Gastrocnemius medialis (tissue), 4 donors: Measurements from ENCODE around the gene ATP1B3. TPM values are rescaled to one million over a fixed set of nuclear protein-coding genes. Genes with fewer than 3 reads are reported as not detected.

Experiments used
- ATAC-seq, 2 donors: fragments of 150-250 bp; one replicate each; pipeline ENCODE4 v1.9.1; 2016
- DNase-seq, 2 donors: peaks; one replicate each; pipeline ENCODE4 v3.0.0-alpha.2; 2019
- H3K27ac ChIP-seq, 4 donors: fragments of 200-600 bp; sonication (generic); 1 replicate in 1 of 4; 2 replicates in 3 of 4; pipeline ENCODE4 v1.5.1; 2016 to 2018; ENCODE audit warnings: mild to moderate bottlenecking in 2 of 4, moderate library complexity in 1 of 4
- H3K27me3 ChIP-seq, 3 donors: fragments of 200-600 bp; sonication (generic) in 2 of 3; 1 replicate in 1 of 3; 2 replicates in 2 of 3; pipeline versions ENCODE4 v1.5.1 to v1.6.0; 2016 to 2019; ENCODE audit warnings: mild to moderate bottlenecking in 1 of 3, moderate library complexity in 1 of 3
- H3K36me3 ChIP-seq, 2 donors: fragments of 200-600 bp; sonication (generic) in 1 of 2; one replicate each; pipeline ENCODE4 v1.5.1; 2017 to 2018
- H3K4me1 ChIP-seq, 2 donors: fragments of 200-600 bp; sonication (generic) in 1 of 2; one replicate each; pipeline ENCODE4 v1.5.1; 2016 to 2017; ENCODE audit warnings: mild to moderate bottlenecking in 2 of 2
- H3K4me3 ChIP-seq, 4 donors: fragments of 200-600 bp; sonication (generic) in 3 of 4; 1 replicate in 1 of 4; 2 replicates in 3 of 4; pipeline ENCODE4 v1.5.1; 2016 to 2019; ENCODE audit warnings: mild to moderate bottlenecking in 2 of 4
- H3K9me3 ChIP-seq, 3 donors: fragments of 200-600 bp; sonication (generic) in 2 of 3; 1 replicate in 1 of 3; 2 replicates in 2 of 3; pipeline ENCODE4 v1.5.1; 2016 to 2019
- POLR2A ChIP-seq, 2 donors: fragments of 450-650 bp; IDR thresholded peaks; one replicate each; pipeline ENCODE4 v1.6.1; 2017; ENCODE audit warnings: antibody characterized with exemption in 2 of 2, mild to moderate bottlenecking in 2 of 2, moderate library complexity in 2 of 2
- in situ Hi-C, 4 donors: fragments of 200-750 bp; cut with MboI; loops; one replicate each; pipeline versions ENCODE4 v1.15.0 to v1.8.0; 2017; ENCODE audit warnings: low sequenced_read_pairs in 4 of 4
- intact Hi-C: fragments of 100-400 bp; cut with DNase I; formaldehyde crosslinking; loops from one replicate; pipeline ENCODE4 v1.15.1; 2023; ENCODE audit warnings: low total_unique reads
- total RNA-seq, 4 donors: library from RNA; depleted of rRNA; stranded (reverse); fragments of >200 nt; gene quantifications; one replicate each; pipeline versions ENCODE4 v1.1.0 to v1.2.3, GENCODE V29; 2016
- TF ChIP-seq, protein P1 (sequence below), 5 experiments: fragments of 450-650 bp in 3 of 5; fragments of 200-600 bp in 2 of 5; sonication (generic) in 2 of 5; IDR thresholded peaks in 4 of 5; conservative IDR thresholded peaks in 1 of 5; 1 replicate in 4 of 5; 2 replicates in 1 of 5; pipeline ENCODE4 v1.5.1; 2016 to 2019; ENCODE audit warnings: antibody characterized with exemption in 5 of 5, mild to moderate bottlenecking in 3 of 5, moderate library complexity in 3 of 5

The ATP1B3 gene
- total RNA-seq, 4 donors from 2014 or later = 16.2 to 35.9 (median 17.6) TPM

DNA sequence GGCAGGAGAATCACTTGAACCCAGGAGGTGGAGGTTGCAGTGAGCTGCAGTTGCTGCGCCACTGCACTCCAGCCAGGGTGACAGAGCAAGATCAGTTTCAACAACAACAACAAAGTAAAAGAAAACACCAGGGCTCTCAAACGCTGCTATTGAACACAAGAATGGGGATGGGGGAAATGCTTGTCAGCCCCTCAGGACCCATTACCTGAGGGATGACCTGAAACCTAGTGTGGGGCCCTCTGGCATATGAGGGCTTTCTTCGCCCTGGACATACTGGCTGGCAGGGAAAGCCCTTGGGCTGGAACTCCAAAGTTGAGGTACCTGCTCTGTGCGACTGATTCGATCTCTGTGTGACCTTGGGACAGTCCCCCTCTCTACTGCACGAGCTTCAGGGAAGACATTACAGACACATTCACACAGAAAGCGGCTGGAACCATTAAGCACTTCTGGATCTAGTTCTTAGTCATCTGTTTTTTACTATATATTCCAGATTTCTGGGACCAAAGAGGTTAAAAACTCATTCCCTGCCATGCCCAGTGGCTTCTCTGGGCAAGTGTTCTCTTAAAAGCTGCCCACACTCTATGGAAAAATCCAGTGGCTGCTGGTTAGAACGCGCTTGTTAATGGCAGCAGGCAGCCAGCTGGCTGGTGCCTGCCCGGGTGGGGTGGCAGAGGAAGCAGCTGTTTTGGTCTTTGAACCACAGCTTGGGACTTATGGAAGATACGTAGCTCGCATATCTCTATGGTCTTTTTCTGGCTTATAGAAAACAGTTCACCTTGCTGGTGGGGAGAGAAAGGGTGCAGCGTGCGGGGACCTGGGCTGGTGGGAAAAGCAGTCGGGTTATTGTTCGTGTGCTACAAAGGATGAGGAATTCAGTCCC is 57.2 kb downstream of the ATP1B3 start:
- TF ChIP-seq, protein P1, sequence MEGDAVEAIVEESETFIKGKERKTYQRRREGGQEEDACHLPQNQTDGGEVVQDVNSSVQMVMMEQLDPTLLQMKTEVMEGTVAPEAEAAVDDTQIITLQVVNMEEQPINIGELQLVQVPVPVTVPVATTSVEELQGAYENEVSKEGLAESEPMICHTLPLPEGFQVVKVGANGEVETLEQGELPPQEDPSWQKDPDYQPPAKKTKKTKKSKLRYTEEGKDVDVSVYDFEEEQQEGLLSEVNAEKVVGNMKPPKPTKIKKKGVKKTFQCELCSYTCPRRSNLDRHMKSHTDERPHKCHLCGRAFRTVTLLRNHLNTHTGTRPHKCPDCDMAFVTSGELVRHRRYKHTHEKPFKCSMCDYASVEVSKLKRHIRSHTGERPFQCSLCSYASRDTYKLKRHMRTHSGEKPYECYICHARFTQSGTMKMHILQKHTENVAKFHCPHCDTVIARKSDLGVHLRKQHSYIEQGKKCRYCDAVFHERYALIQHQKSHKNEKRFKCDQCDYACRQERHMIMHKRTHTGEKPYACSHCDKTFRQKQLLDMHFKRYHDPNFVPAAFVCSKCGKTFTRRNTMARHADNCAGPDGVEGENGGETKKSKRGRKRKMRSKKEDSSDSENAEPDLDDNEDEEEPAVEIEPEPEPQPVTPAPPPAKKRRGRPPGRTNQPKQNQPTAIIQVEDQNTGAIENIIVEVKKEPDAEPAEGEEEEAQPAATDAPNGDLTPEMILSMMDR (IDR thresholded peaks at IDR 0.05 in 4 of 5, conservative IDR thresholded peaks at IDR 0.05 in 1 of 5) = no peak
- TF ChIP-seq POLR2A (IDR thresholded peaks at IDR 0.05) = no peak
- DNase-seq (no peak), ATAC-seq (no peak)
- Histone ChIP-seq H3K9me3 (no peaks in the 10 kb centered on the region), H3K36me3 (no peaks in the 10 kb centered on the region), H3K27ac (no peak overlapping the region), H3K27me3 (no peaks in the 10 kb centered on the region), H3K4me3 (no peak overlapping the region), H3K4me1 (no peaks in the 10 kb centered on the region)
- in situ Hi-C loops (no loop called here), intact Hi-C loops (no loop called here)

DNA sequence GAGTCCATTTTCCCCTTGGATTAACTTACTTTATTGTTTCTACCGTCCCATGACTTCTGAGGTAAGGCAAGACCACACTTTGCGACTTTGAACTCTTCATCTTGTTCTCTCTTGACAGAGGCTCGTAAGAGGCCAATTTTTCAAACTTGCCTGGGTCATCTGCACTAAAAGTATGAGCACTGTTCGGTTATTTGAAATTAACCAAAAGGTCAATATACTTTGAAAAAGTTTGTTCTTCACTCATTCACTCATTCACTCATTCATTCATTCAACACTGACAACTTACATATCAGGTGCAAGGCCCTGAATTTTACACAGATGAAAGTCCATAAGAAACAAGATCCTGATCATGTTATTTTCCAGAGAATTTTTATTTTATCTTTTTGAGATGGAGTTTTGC is 57.9 kb downstream of the ATP1B3 start:
- no peaks in the 10 kb centered on the region for H3K9me3 ChIP-seq
- no peaks in the 10 kb centered on the region for H3K36me3 ChIP-seq
- H3K4me3 ChIP-seq = no peak overlapping the region
- intact Hi-C loops (no loop called here), in situ Hi-C loops (no loop called here)
- no peak for DNase-seq
- H3K27ac ChIP-seq = no peak overlapping the region
- no peaks in the 10 kb centered on the region for H3K27me3 ChIP-seq
- no peak for ATAC-seq
- no peak for TF ChIP-seq POLR2A (IDR thresholded peaks at IDR 0.05)
- TF ChIP-seq, protein P1 (IDR thresholded peaks at IDR 0.05 in 4 of 5, conservative IDR thresholded peaks at IDR 0.05 in 1 of 5) = no peak
- no peaks in the 10 kb centered on the region for H3K4me1 ChIP-seq

DNA sequence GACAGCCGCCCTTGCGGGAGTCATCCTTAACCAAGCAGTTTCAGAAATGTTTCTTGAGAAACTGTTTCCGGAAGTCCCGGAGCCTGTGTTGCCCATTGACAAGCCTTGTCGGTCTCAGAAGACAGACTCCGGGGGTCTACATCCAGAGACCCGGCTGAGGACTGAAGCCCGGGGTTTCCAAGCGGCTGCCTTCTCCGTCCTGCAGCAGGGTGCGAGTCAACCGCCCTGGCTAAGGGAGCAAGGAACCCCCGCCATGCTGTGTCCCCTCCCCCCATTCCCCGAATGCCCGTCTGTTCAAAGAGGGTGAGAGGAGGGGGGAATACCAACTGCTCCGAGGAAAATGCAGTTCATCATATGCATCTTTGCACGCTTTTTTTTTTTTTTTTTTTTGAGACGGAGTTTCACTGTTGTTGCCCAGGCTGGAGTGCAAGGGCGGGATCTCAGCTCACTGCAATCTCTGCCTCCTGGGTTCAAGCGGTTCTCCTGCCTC is 61.6 kb downstream of the ATP1B3 start:
- ATAC-seq (no peak), DNase-seq (no peak)
- Histone ChIP-seq H3K9me3 (no peaks in the 10 kb centered on the region), H3K4me3 (no peak overlapping the region), H3K36me3 (no peaks in the 10 kb centered on the region), H3K4me1 (no peaks in the 10 kb centered on the region), H3K27ac (no peak overlapping the region), H3K27me3 (no peaks in the 10 kb centered on the region)
- intact Hi-C loops (no loop called here), in situ Hi-C loops (no loop called here)
- TF ChIP-seq, protein P1 (IDR thresholded peaks at IDR 0.05 in 4 of 5, conservative IDR thresholded peaks at IDR 0.05 in 1 of 5) = no peak
- TF ChIP-seq POLR2A (IDR thresholded peaks at IDR 0.05) = no peak

DNA sequence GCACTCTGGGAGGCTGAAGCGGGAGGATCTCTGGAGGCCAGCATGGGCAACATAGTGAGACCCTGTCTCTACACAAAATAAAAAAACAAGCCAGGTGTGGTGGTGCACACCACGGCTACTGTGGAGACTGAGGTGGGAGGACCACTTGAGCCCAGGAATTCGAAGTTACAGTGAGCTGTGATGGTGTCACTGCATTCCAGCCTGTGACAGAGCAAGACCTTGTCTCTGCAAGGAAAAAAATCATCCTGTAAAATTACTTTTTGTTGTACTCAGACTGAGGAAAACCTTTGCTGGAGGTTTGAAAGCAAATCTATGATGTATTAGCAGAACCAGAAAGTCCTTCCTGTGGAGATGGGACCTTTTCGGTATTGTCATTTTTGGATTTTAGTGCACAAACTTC is 63.3 kb downstream of the ATP1B3 start:
- intact Hi-C loops = no loop called here
- no peaks in the 10 kb centered on the region for H3K27me3 ChIP-seq
- in situ Hi-C loops = no loop called here

More for the DNA sequence above, 63.3 kb downstream of the ATP1B3 start:
- Histone ChIP-seq H3K27ac (no peak overlapping the region), H3K36me3 (no peaks in the 10 kb centered on the region), H3K4me3 (no peak overlapping the region), H3K4me1 (no peaks in the 10 kb centered on the region), H3K9me3 (no peaks in the 10 kb centered on the region)
- ATAC-seq = no peak
- no peak for DNase-seq
- TF ChIP-seq, protein P1 (IDR thresholded peaks at IDR 0.05 in 4 of 5, conservative IDR thresholded peaks at IDR 0.05 in 1 of 5) = no peak
- no peak for TF ChIP-seq POLR2A (IDR thresholded peaks at IDR 0.05)
